Keratinocyte (primary cell): Measurements from ENCODE around the gene PAQR4.

ENCODE experiments used
- EZH2 ChIP-seq: IDR thresholded peaks from one replicate; pipeline ENCODE4 v1.6.1; 2012; ENCODE audit warnings: inconsistent platforms, mild to moderate bottlenecking, low read length, moderate library complexity
- TF ChIP-seq, protein P1 (sequence below), 3 experiments: IDR thresholded peaks in 1 of 3; conservative IDR thresholded peaks in 1 of 3; optimal IDR thresholded peaks in 1 of 3; 2 replicates in 2 of 3; 3 replicates in 1 of 3; pipeline versions ENCODE3 to v1.5.1; 2011; ENCODE audit warnings: low read length in 3 of 3, mild to moderate bottlenecking in 3 of 3, moderate library complexity in 2 of 3, control low read depth in 1 of 3, inconsistent platforms in 1 of 3; ENCODE audit not compliant: insufficient read depth in 2 of 3; ENCODE audit errors: extremely low read depth in 1 of 3

DNA sequence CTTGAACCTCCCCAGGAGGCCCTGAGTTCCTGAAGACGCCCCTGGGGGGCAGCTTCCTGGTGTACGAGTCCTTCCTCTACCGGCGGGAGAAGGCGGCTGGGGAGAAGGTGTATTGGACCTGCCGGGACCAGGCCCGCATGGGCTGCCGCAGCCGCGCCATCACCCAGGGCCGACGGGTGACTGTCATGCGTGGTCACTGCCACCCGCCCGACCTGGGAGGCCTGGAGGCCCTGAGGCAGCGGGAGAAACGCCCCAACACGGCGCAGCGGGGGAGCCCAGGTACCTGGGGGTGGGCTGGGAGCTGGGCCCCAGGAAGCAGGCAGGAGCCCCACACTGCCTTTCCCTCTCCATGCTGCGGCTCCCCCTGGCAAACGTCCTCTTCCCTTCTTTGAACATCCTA lies 35.4 kb upstream of the PAQR4 start:
- TF ChIP-seq, protein P1, sequence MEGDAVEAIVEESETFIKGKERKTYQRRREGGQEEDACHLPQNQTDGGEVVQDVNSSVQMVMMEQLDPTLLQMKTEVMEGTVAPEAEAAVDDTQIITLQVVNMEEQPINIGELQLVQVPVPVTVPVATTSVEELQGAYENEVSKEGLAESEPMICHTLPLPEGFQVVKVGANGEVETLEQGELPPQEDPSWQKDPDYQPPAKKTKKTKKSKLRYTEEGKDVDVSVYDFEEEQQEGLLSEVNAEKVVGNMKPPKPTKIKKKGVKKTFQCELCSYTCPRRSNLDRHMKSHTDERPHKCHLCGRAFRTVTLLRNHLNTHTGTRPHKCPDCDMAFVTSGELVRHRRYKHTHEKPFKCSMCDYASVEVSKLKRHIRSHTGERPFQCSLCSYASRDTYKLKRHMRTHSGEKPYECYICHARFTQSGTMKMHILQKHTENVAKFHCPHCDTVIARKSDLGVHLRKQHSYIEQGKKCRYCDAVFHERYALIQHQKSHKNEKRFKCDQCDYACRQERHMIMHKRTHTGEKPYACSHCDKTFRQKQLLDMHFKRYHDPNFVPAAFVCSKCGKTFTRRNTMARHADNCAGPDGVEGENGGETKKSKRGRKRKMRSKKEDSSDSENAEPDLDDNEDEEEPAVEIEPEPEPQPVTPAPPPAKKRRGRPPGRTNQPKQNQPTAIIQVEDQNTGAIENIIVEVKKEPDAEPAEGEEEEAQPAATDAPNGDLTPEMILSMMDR (optimal IDR thresholded peaks at IDR 0.05 in 1 of 3, IDR thresholded peaks at IDR 0.05 in 1 of 3, conservative IDR thresholded peaks at IDR 0.05 in 1 of 3; ENCODE audit: extremely low read depth in 1 of 3, insufficient read depth in 2 of 3, low read length in 3 of 3), result no peak
- TF ChIP-seq EZH2, result no peak
